ENCODE results near the gene KRTAP5-2. TPM values are rescaled to one million over a fixed set of nuclear protein-coding genes. Genes with fewer than 3 reads are reported as not detected.

KRTAP5-2 gene
- total RNA-seq, 2 experiments from 2014 or later = not detected

- Mint-ChIP-seq H3K36me3 (no peaks in the 10 kb centered on the region), H3K27me3 (peaks cover 6% of the 10 kb centered on the region), H3K4me3 (no peak overlapping the region), H3K4me1 (peaks cover 15% of the 10 kb centered on the region), H3K9me3 (no peaks in the 10 kb centered on the region), H3K27ac (no peak overlapping the region)
- no peak for DNase-seq
Measured at GRCh38 chr11:1569251-1569780, 28.8 kb downstream of the KRTAP5-2 start.

- no peaks in the 10 kb centered on the region for H3K9me3 Mint-ChIP-seq
- H3K4me1 Mint-ChIP-seq = peaks cover 9% of the 10 kb centered on the region
- no peak overlapping the region for H3K4me3 Mint-ChIP-seq
- no peaks in the 10 kb centered on the region for H3K36me3 Mint-ChIP-seq
- DNase-seq = peak; percentile 46
- H3K27me3 Mint-ChIP-seq = peaks cover 2% of the 10 kb centered on the region
- no peak overlapping the region for H3K27ac Mint-ChIP-seq
Measured at GRCh38 chr11:1568441-1568911, 29.6 kb downstream of the KRTAP5-2 start.

GRCh38 chr11:1567721-1568100 is 30.4 kb downstream of the KRTAP5-2 start:
- Mint-ChIP-seq H3K4me3 (no peak overlapping the region), H3K9me3 (no peaks in the 10 kb centered on the region), H3K4me1 (peaks cover 8% of the 10 kb centered on the region), H3K27ac (no peak overlapping the region), H3K27me3 (no peaks in the 10 kb centered on the region), H3K36me3 (no peaks in the 10 kb centered on the region)
- DNase-seq = no peak

DNA sequence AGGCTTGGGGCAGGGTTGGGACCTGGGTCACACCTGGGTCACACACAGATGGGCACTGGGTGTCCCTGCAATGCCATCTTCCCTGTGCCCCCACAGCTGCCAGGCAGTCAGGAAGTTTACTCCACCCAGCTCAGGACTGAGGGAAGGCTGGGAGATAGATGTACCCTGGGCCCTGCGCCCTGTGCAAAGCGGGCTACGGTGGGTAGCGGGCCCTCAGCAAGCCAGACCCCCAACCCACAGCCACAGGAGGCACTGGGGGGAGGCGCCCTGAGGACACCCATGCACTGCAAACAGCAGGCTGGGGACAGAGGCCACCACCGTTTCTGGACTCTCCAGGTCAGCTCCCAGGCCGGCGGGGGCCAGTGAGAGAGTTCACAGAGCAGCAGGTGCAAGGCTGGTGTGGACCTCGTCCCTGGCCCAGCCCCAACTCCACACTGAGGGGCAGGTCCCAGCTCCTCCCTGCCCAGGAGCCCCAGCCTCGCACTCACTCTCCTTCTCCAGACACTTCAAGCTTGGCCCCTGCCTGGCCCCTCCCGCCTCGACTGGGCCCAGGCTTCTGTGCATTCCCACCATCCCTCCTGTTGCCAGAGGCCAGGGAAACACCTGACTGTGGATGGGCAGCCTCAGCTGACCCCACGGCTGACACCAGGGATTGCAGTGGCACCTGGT is 30.9 kb downstream of the KRTAP5-2 start:
- no peaks in the 10 kb centered on the region for H3K36me3 Mint-ChIP-seq
- peaks cover 8% of the 10 kb centered on the region for H3K4me1 Mint-ChIP-seq
- no peaks in the 10 kb centered on the region for H3K9me3 Mint-ChIP-seq
- no peak for DNase-seq
- H3K27ac Mint-ChIP-seq = no peak overlapping the region
- no peaks in the 10 kb centered on the region for H3K27me3 Mint-ChIP-seq
- H3K4me3 Mint-ChIP-seq = no peak overlapping the region

GRCh38 chr11:1566381-1567051 is 31.6 kb downstream of the KRTAP5-2 start:
- Mint-ChIP-seq H3K9me3 (no peaks in the 10 kb centered on the region), H3K36me3 (no peaks in the 10 kb centered on the region), H3K4me3 (no peak overlapping the region), H3K27me3 (no peaks in the 10 kb centered on the region), H3K4me1 (peaks cover 8% of the 10 kb centered on the region), H3K27ac (no peak overlapping the region)
- no peak for DNase-seq

DNA sequence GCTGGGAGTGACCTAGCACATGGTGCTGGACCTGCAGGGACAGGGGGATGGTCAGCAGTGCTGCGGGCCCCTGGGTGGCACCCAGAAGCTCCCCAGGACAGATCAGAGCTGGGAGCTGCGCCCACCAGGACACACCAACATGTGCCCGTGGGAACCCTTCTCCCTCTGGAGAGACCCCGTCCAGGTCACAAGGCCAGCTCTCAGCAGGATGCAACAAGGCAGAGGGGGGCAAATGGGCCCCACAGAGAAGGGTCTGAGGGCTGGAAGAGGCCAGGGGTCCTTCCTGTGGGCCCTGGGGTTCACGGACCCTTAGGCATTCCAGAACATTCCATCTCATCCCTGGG is 32.2 kb downstream of the KRTAP5-2 start:
- Mint-ChIP-seq H3K36me3 (no peaks in the 10 kb centered on the region), H3K9me3 (no peaks in the 10 kb centered on the region)
- no peak for DNase-seq

DNA sequence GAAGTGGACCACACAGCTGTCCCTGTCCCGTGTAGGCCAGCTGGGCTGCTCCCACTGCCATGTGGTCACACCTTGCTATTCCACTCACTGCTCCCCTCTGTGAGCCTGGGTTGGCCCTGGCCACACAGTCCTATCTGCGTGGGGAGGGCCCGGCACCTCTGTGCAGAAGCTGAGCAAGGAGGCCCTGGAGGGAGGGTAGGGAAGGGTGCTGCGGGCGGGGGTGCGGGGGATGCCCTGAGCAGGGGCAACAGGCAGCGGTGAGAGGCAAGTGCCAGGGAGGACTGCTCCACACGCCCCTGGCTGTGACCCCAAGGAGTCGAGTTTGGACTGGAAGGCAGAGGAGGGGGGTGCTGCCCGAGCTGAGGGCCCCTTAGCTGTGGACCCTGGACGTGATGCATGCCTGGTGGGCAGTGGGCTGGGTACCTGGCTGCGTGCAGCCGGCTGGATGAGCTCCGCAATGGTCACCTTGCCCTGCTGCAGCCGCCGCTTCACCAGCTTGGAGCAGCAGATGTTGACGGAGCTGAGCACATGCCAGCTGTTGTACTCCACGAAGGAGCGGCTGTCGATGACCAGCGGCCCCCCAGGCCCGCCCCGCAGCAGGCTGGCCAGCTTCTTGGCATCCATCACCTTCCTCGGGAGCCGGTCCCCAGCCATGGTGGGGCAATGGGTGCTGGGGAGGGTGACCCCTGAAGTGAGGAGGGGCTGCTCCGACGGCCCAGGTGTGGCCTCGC is 32.8 kb downstream of the KRTAP5-2 start:
- no peak for DNase-seq
- H3K4me3 Mint-ChIP-seq = no peak overlapping the region
- no peaks in the 10 kb centered on the region for H3K36me3 Mint-ChIP-seq
- peaks cover 2% of the 10 kb centered on the region for H3K4me1 Mint-ChIP-seq
- H3K27me3 Mint-ChIP-seq = no peaks in the 10 kb centered on the region
- H3K9me3 Mint-ChIP-seq = no peaks in the 10 kb centered on the region
- H3K27ac Mint-ChIP-seq = no peak overlapping the region

More for the DNA sequence above, 32.2 kb downstream of the KRTAP5-2 start:
- Mint-ChIP-seq H3K27ac (no peak overlapping the region), H3K4me3 (no peak overlapping the region), H3K27me3 (no peaks in the 10 kb centered on the region), H3K4me1 (peaks cover 8% of the 10 kb centered on the region)

- no peak overlapping the region for H3K27ac Mint-ChIP-seq
- no peak overlapping the region for H3K4me3 Mint-ChIP-seq
- H3K9me3 Mint-ChIP-seq = no peaks in the 10 kb centered on the region
- no peaks in the 10 kb centered on the region for H3K4me1 Mint-ChIP-seq
- no peaks in the 10 kb centered on the region for H3K36me3 Mint-ChIP-seq
- H3K27me3 Mint-ChIP-seq = no peaks in the 10 kb centered on the region
- no peak for DNase-seq
Measured at GRCh38 chr11:1564535-1565172, 33.4 kb downstream of the KRTAP5-2 start.

- Mint-ChIP-seq H3K9me3 (no peaks in the 10 kb centered on the region), H3K4me1 (no peaks in the 10 kb centered on the region), H3K27me3 (no peaks in the 10 kb centered on the region), H3K27ac (no peak overlapping the region), H3K36me3 (no peaks in the 10 kb centered on the region), H3K4me3 (no peak overlapping the region)
- no peak for DNase-seq
Measured at GRCh38 chr11:1563697-1564534, 34.2 kb downstream of the KRTAP5-2 start.

DNA sequence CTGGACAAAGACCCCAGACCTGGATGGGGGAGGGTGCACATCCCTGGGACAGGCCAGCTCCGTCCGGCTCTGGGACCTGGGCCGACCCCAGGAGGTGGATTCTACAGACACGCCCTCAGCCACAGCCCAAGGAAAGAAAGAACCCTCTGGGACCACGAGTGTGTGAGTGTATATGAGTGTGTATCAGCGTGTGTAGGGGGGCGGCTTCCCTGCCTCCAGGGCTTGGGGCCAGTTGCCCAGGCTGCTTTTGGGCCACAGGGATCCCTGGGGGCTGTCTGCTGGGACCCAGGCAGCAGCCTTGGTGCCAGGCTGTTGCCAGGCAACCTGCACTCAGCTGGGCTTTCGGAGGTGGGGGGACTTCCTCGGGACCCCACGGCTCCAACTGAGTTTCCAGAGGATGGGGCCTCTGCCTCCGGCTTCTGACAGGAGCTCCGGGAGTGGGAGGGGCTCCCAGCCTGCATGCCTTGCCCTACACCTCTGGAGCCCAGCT is 34.9 kb downstream of the KRTAP5-2 start:
- no peak overlapping the region for H3K27ac Mint-ChIP-seq
- no peaks in the 10 kb centered on the region for H3K4me1 Mint-ChIP-seq
- no peaks in the 10 kb centered on the region for H3K9me3 Mint-ChIP-seq
- H3K36me3 Mint-ChIP-seq = no peaks in the 10 kb centered on the region
- no peaks in the 10 kb centered on the region for H3K27me3 Mint-ChIP-seq
- DNase-seq = no peak
- no peak overlapping the region for H3K4me3 Mint-ChIP-seq

DNA sequence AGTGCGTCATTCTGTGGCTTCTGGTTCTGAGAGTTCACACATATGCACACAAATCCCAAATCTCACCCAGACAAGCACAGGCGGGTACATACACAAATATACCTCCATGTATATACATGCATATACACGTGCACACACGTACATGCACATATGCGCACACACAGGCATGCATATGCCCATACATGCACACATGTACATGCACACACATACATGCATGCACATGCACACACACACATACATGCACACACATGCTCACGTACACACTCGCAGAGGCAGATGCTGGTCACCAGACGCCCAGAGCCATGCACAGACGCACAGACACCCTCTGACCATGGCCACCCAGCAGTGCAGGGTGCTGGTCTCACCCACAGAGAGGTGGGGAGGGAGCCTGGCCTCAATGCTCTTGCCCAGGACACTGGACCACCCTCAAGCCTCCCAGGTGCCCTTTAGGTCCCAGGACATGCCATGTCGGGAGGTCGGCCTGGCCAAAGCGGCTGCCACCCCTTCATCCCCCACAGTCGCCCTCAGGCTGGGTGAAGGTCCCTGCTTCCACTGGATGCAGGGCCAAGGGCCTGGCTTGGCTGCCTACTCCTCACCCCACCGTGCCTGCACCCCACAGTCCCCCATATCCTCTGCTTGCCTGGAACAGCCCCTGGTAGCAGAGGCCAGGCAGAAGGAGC is 35.5 kb downstream of the KRTAP5-2 start:
- Mint-ChIP-seq H3K27me3 (no peaks in the 10 kb centered on the region), H3K36me3 (no peaks in the 10 kb centered on the region), H3K27ac (no peak overlapping the region), H3K4me1 (no peaks in the 10 kb centered on the region), H3K9me3 (no peaks in the 10 kb centered on the region), H3K4me3 (no peak overlapping the region)
- no peak for DNase-seq

DNA sequence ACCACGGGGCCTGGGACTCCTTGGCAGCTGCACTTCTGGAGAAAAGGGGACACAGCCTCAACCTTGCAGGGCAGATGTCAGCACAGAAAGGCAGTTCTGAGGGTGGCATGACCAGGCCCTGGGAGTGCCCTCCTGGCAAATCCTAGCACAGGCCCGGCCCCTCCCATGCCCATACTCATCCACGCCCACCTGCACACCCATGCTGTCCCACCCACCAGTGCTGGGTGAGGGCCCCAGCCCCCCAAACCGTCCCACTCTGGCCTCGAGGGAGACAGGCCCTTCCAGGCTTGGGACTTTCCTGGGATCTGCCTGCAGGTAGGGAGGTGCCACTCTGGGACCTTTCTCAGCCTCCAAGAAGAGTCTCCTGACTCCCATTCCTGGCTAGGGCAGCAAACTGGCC is 36.1 kb downstream of the KRTAP5-2 start:
- H3K27me3 Mint-ChIP-seq = no peaks in the 10 kb centered on the region
- no peaks in the 10 kb centered on the region for H3K36me3 Mint-ChIP-seq
- H3K27ac Mint-ChIP-seq = no peak overlapping the region
- no peak for DNase-seq
- H3K4me1 Mint-ChIP-seq = no peaks in the 10 kb centered on the region
- no peaks in the 10 kb centered on the region for H3K9me3 Mint-ChIP-seq
- H3K4me3 Mint-ChIP-seq = no peak overlapping the region

- Mint-ChIP-seq H3K4me3 (no peak overlapping the region), H3K4me1 (no peaks in the 10 kb centered on the region), H3K9me3 (no peaks in the 10 kb centered on the region), H3K36me3 (no peaks in the 10 kb centered on the region), H3K27me3 (no peaks in the 10 kb centered on the region), H3K27ac (no peak overlapping the region)
- DNase-seq = no peak
Measured at GRCh38 chr11:1561266-1561665, 36.8 kb downstream of the KRTAP5-2 start.
